Effector memory CD8-positive, alpha-beta T cell (primary cell): ENCODE measurements around the gene ARSK.

ENCODE experiments used
- ATAC-seq: fragments of 150-1000 bp; cut with Tn5 transposase; replicated peaks from 2 replicates; pipeline ENCODE4 v1.10.0; 2021; ENCODE audit warnings: mild to moderate bottlenecking, moderate library complexity
- DNase-seq, 3 experiments: peaks; one replicate each; pipeline ENCODE4 v3.0.0; 2021
- H3K27ac Mint-ChIP-seq, 2 donors: one replicate each; pipeline ENCODE4 v1.8.0; 2022; ENCODE audit warnings: mild to moderate bottlenecking in 2 of 2, mixed read lengths in 2 of 2, moderate library complexity in 2 of 2
- H3K27me3 Mint-ChIP-seq, 2 donors: one replicate each; pipeline ENCODE4 v1.8.0; 2022; ENCODE audit warnings: mixed read lengths in 2 of 2
- H3K36me3 Mint-ChIP-seq: one replicate; pipeline ENCODE4 v1.8.0; 2022; ENCODE audit warnings: mild to moderate bottlenecking, moderate library complexity, mixed read lengths; ENCODE audit not compliant: insufficient read depth
- H3K4me1 Mint-ChIP-seq, 2 donors: one replicate each; pipeline ENCODE4 v1.8.0; 2022; ENCODE audit warnings: low read depth in 2 of 2, mixed read lengths in 2 of 2
- H3K4me3 Mint-ChIP-seq, 2 donors: one replicate each; pipeline ENCODE4 v1.8.0; 2022; ENCODE audit warnings: mild to moderate bottlenecking in 2 of 2, mixed read lengths in 2 of 2, moderate library complexity in 2 of 2
- H3K9me3 Mint-ChIP-seq, 2 donors: one replicate each; pipeline ENCODE4 v1.8.0; 2022; ENCODE audit warnings: mixed read lengths in 2 of 2

The ARSK gene

GRCh38 chr5:95649842-95650620, 95.1 kb downstream of the ARSK start:
- Mint-ChIP-seq H3K27me3 (no peaks in the 10 kb centered on the region), H3K9me3 (no peaks in the 10 kb centered on the region), H3K4me3 (no peak overlapping the region), H3K36me3 (peaks cover 13% of the 10 kb centered on the region), H3K4me1 (peaks cover 3 to 4% of the 10 kb centered on the region in 2 donors), H3K27ac (no peak overlapping the region)
- ATAC-seq (no peak), DNase-seq (no peak)

GRCh38 chr5:95652849-95653248, 97.9 kb downstream of the ARSK start:
- no peak for DNase-seq
- no peak overlapping the region for H3K4me3 Mint-ChIP-seq
- H3K4me1 Mint-ChIP-seq, result no peaks in the 10 kb centered on the region
- no peaks in the 10 kb centered on the region for H3K27me3 Mint-ChIP-seq
- H3K27ac Mint-ChIP-seq, result no peak overlapping the region
- H3K9me3 Mint-ChIP-seq, result no peaks in the 10 kb centered on the region
- peaks cover 3% of the 10 kb centered on the region for H3K36me3 Mint-ChIP-seq
- no peak for ATAC-seq

DNA sequence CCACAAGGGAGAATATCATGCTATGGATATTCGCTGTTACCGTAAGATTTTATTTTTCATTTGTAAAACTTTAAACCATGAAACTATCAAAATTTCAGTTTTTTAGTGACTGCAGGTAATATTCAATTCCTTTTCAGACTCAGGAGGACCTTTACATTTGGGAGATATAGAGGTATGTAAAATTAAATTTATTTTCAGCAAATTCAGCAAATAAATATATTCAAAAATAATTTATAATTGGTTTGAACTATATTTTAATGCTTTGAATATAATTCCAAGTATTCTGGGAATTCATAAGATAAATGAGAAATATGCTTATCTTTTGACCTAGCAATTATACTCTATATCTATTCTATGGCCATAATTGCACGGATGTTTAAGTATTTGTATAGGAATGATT, 99.3 kb downstream of the ARSK start:
- Mint-ChIP-seq H3K27me3 (no peaks in the 10 kb centered on the region), H3K4me1 (no peaks in the 10 kb centered on the region), H3K9me3 (no peaks in the 10 kb centered on the region), H3K36me3 (peaks cover 3% of the 10 kb centered on the region), H3K27ac (no peak overlapping the region), H3K4me3 (no peak overlapping the region)
- no peak for DNase-seq
- ATAC-seq, result no peak
